ENCODE results near the gene CNTN1.

CNTN1 gene

GRCh38 chr12:41013881-41014642 lies 321.8 kb downstream of the CNTN1 start:
- no peak for TF ChIP-seq ZNF274 (IDR thresholded peaks at IDR 0.05; ENCODE audit: low read depth, low read length)
- H3K4me3 ChIP-seq (ENCODE audit: low read length) = no peak overlapping the region

GRCh38 chr12:41014643-41015020 lies 322.4 kb downstream of the CNTN1 start:
- TF ChIP-seq ZNF274 (IDR thresholded peaks at IDR 0.05; ENCODE audit: low read depth, low read length) = no peak
- no peak overlapping the region for H3K4me3 ChIP-seq (ENCODE audit: low read length)

GRCh38 chr12:41018010-41018409 lies 325.8 kb downstream of the CNTN1 start:
- TF ChIP-seq ZNF274 (IDR thresholded peaks at IDR 0.05; ENCODE audit: low read depth, low read length) = no peak

GRCh38 chr12:41019461-41019860 lies 327.2 kb downstream of the CNTN1 start:
- no peak overlapping the region for H3K4me3 ChIP-seq (ENCODE audit: low read length)
- no peak for TF ChIP-seq ZNF274 (IDR thresholded peaks at IDR 0.05; ENCODE audit: low read depth, low read length)

More at GRCh38 chr12:41018010-41018409, 325.8 kb downstream of the CNTN1 start:
- no peak overlapping the region for H3K4me3 ChIP-seq (ENCODE audit: low read length)

GRCh38 chr12:41023836-41024235 lies 331.6 kb downstream of the CNTN1 start:
- H3K4me3 ChIP-seq (ENCODE audit: low read length) = no peak overlapping the region
- no peak for TF ChIP-seq ZNF274 (IDR thresholded peaks at IDR 0.05; ENCODE audit: low read depth, low read length)

GRCh38 chr12:41026151-41026550 lies 333.9 kb downstream of the CNTN1 start:
- no peak for TF ChIP-seq ZNF274 (IDR thresholded peaks at IDR 0.05; ENCODE audit: low read depth, low read length)
- H3K4me3 ChIP-seq (ENCODE audit: low read length) = no peak overlapping the region

- TF ChIP-seq ZNF274 (IDR thresholded peaks at IDR 0.05; ENCODE audit: low read depth, low read length) = no peak
- H3K4me3 ChIP-seq (ENCODE audit: low read length) = no peak overlapping the region
Observed at GRCh38 chr12:41032386-41032785, 340.1 kb downstream of the CNTN1 start.

GRCh38 chr12:41034686-41035085 lies 342.4 kb downstream of the CNTN1 start:
- H3K4me3 ChIP-seq (ENCODE audit: low read length) = no peak overlapping the region
- TF ChIP-seq ZNF274 (IDR thresholded peaks at IDR 0.05; ENCODE audit: low read depth, low read length) = no peak

- TF ChIP-seq ZNF274 (IDR thresholded peaks at IDR 0.05; ENCODE audit: low read depth, low read length) = no peak
- no peak overlapping the region for H3K4me3 ChIP-seq (ENCODE audit: low read length)
Observed at GRCh38 chr12:41039461-41039860, 347.2 kb downstream of the CNTN1 start.

GRCh38 chr12:41045509-41045908 lies 353.3 kb downstream of the CNTN1 start:
- no peak for TF ChIP-seq ZNF274 (IDR thresholded peaks at IDR 0.05; ENCODE audit: low read depth, low read length)
- no peak overlapping the region for H3K4me3 ChIP-seq (ENCODE audit: low read length)

- H3K4me3 ChIP-seq (ENCODE audit: low read length) = no peak overlapping the region
- no peak for TF ChIP-seq ZNF274 (IDR thresholded peaks at IDR 0.05; ENCODE audit: low read depth, low read length)
Observed at GRCh38 chr12:41049033-41049432, 356.8 kb downstream of the CNTN1 start.

- no peak for TF ChIP-seq ZNF274 (IDR thresholded peaks at IDR 0.05; ENCODE audit: low read depth, low read length)
- no peak overlapping the region for H3K4me3 ChIP-seq (ENCODE audit: low read length)
Observed at GRCh38 chr12:41051954-41052353, 359.7 kb downstream of the CNTN1 start.

- H3K4me3 ChIP-seq (ENCODE audit: low read length) = no peak overlapping the region
- no peak for TF ChIP-seq ZNF274 (IDR thresholded peaks at IDR 0.05; ENCODE audit: low read depth, low read length)
Observed at GRCh38 chr12:41052441-41052840, 360.2 kb downstream of the CNTN1 start.

- H3K4me3 ChIP-seq (ENCODE audit: low read length) = no peak overlapping the region
- no peak for TF ChIP-seq ZNF274 (IDR thresholded peaks at IDR 0.05; ENCODE audit: low read depth, low read length)
Observed at GRCh38 chr12:41053046-41053445, 360.8 kb downstream of the CNTN1 start.

GRCh38 chr12:41055875-41056577 lies 363.8 kb downstream of the CNTN1 start:
- TF ChIP-seq ZNF274 (IDR thresholded peaks at IDR 0.05; ENCODE audit: low read depth, low read length) = no peak
- no peak overlapping the region for H3K4me3 ChIP-seq (ENCODE audit: low read length)

All from GM08714 (cell line).